Mesenchymal stem cell (in vitro differentiated cells and primary cell): ENCODE data around the gene CALCB.

Source experiments
- DNase-seq: peaks from one replicate; pipeline ENCODE4 v3.0.0-alpha.2; 2013
- H2AFZ ChIP-seq: one replicate; pipeline ENCODE4 v1.6.1; 2013; ENCODE audit warnings: low read depth, mild to moderate bottlenecking, control low read depth, inconsistent platforms, low read length, moderate library complexity
- H2AK5ac ChIP-seq: 2 replicates; pipeline ENCODE4 v1.6.1; 2013; ENCODE audit warnings: low read length, moderate library complexity, mild to moderate bottlenecking, inconsistent platforms; ENCODE audit not compliant: severe bottlenecking
- H2BK120ac ChIP-seq: one replicate; pipeline ENCODE4 v1.6.1; 2013; ENCODE audit warnings: low read depth, mild to moderate bottlenecking, inconsistent platforms, low read length, moderate library complexity
- H2BK12ac ChIP-seq, 2 experiments: one replicate each; pipeline ENCODE4 v1.6.1; 2013; ENCODE audit warnings: inconsistent platforms in 2 of 2, low read length in 2 of 2, mild to moderate bottlenecking in 2 of 2, moderate library complexity in 2 of 2, control low read depth in 1 of 2
- H2BK15ac ChIP-seq: one replicate; pipeline ENCODE4 v1.6.1; 2013; ENCODE audit warnings: mild to moderate bottlenecking, low read depth, inconsistent platforms; ENCODE audit not compliant: poor library complexity, severe bottlenecking
- H2BK5ac ChIP-seq: 2 replicates; pipeline ENCODE4 v1.6.1; 2013; ENCODE audit warnings: low read depth, mild to moderate bottlenecking, low read length, control low read depth, inconsistent platforms; ENCODE audit not compliant: poor library complexity, severe bottlenecking
- H3K14ac ChIP-seq, 2 experiments: one replicate each; pipeline ENCODE4 v1.6.1; 2013; ENCODE audit warnings: inconsistent platforms in 2 of 2, low read length in 2 of 2, control low read depth in 1 of 2, mild to moderate bottlenecking in 1 of 2, moderate library complexity in 1 of 2
- H3K18ac ChIP-seq, 2 experiments: one replicate each; pipeline ENCODE4 v1.6.1; 2013; ENCODE audit warnings: inconsistent platforms in 2 of 2, low read length in 2 of 2, control low read depth in 1 of 2, low read depth in 1 of 2, mild to moderate bottlenecking in 1 of 2
- H3K23ac ChIP-seq, 2 experiments: one replicate each; pipeline ENCODE4 v1.6.1; 2013; ENCODE audit warnings: inconsistent platforms in 2 of 2, low read length in 2 of 2, mild to moderate bottlenecking in 2 of 2, moderate library complexity in 2 of 2, control low read depth in 1 of 2
- H3K27ac ChIP-seq: 2 replicates; pipeline ENCODE4 v1.5.1; 2013; ENCODE audit warnings: mild to moderate bottlenecking, moderate library complexity, low read length, control low read depth, inconsistent platforms; ENCODE audit not compliant: poor library complexity, severe bottlenecking
- H3K27me3 ChIP-seq, 2 experiments: 2 replicates each; pipeline versions ENCODE4 v1.6.1 to v1.7.0; 2013; ENCODE audit warnings: low read length in 2 of 2, mild to moderate bottlenecking in 2 of 2, moderate library complexity in 2 of 2, control low read depth in 1 of 2, inconsistent platforms in 1 of 2; ENCODE audit not compliant: control insufficient read depth in 1 of 2, insufficient read depth in 1 of 2
- H3K36me3 ChIP-seq, 2 experiments: 2 replicates each; pipeline versions ENCODE4 v1.6.1 to v1.7.0; 2013; ENCODE audit warnings: low read length in 2 of 2, control low read depth in 1 of 2, inconsistent platforms in 1 of 2, low read depth in 1 of 2, mild to moderate bottlenecking in 1 of 2; ENCODE audit not compliant: insufficient read depth in 2 of 2, control insufficient read depth in 1 of 2
- H3K4ac ChIP-seq, 2 experiments: one replicate each; pipeline ENCODE4 v1.6.1; 2013; ENCODE audit warnings: inconsistent platforms in 2 of 2, low read length in 2 of 2, mild to moderate bottlenecking in 2 of 2, moderate library complexity in 2 of 2, control low read depth in 1 of 2, low read depth in 1 of 2
- H3K4me1 ChIP-seq: 2 replicates; pipeline ENCODE4 v1.6.1; 2013; ENCODE audit warnings: low read depth, low read length, control low read depth; ENCODE audit not compliant: control insufficient read depth, insufficient read depth
- H3K4me2 ChIP-seq: 2 replicates; pipeline ENCODE4 v1.6.1; 2013; ENCODE audit warnings: low read length, mild to moderate bottlenecking, inconsistent platforms; ENCODE audit not compliant: poor library complexity, severe bottlenecking
- H3K4me3 ChIP-seq, 2 experiments: 2 replicates each; pipeline versions ENCODE4 v1.5.1 to v1.7.0; 2013; ENCODE audit warnings: low read length in 2 of 2, mild to moderate bottlenecking in 2 of 2, control low read depth in 1 of 2, low read depth in 1 of 2; ENCODE audit not compliant: insufficient read depth in 1 of 2
- H3K79me1 ChIP-seq: replicated peaks from 2 replicates; pipeline ENCODE4 v1.6.1; 2013; ENCODE audit warnings: mild to moderate bottlenecking, control low read depth, low read length, inconsistent platforms; ENCODE audit not compliant: poor library complexity, severe bottlenecking
- H3K9ac ChIP-seq: 2 replicates; pipeline ENCODE4 v1.7.0; 2013; ENCODE audit warnings: mild to moderate bottlenecking, low read length, moderate library complexity
- H3K9me3 ChIP-seq: 2 replicates; pipeline ENCODE4 v1.7.0; 2013; ENCODE audit warnings: mild to moderate bottlenecking, low read length; ENCODE audit not compliant: control insufficient read depth
- H4K8ac ChIP-seq: one replicate; pipeline ENCODE4 v1.6.1; 2013; ENCODE audit warnings: inconsistent platforms, mild to moderate bottlenecking, low read length, moderate library complexity
- H4K91ac ChIP-seq: one replicate; pipeline ENCODE4 v1.6.1; 2013; ENCODE audit warnings: mild to moderate bottlenecking, low read length, inconsistent platforms
- WGBS: methylation state at CpG from one replicate; pipeline ENCODE4 v1.1.7; 2013; ENCODE audit warnings: mixed read lengths; 5-methylcytosine and 5-hydroxymethylcytosine counted together

Gene CALCB

DNA sequence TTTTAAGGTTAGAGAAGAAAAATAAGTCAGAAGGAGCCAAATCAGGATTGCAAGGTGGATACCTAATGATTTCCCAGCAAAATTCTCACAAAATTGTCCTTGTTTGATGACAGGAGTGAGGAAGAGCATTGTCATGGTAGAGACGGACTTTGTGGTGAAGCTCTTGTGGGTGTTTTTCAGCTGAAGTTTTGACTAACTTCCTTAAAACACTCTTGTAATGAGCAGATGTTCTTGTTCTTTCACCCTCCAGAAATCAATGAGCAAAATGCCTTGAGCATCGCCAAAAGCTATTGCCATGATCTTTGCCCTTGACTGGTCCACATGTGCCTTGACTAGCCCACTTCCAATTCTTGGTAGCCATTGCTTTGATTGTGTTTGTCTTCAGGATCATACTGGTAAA lies 20.0 kb downstream of the CALCB start:
- WGBS = 100% methylated on average over 1 of the region's 2 CpGs
- Histone ChIP-seq H3K4me1 (no peaks in the 10 kb centered on the region), H3K36me3 (no peaks in the 10 kb centered on the region), H4K8ac (no peak overlapping the region), H3K18ac (no peak overlapping the region), H2BK15ac (no peak overlapping the region), H2AK5ac (no peak overlapping the region), H3K79me1 (no peaks in the 10 kb centered on the region), H3K14ac (no peak overlapping the region), H3K27ac (no peak overlapping the region), H3K4ac (no peak overlapping the region), H3K9ac (no peak overlapping the region), H2AFZ (no peak overlapping the region), H3K9me3 (no peaks in the 10 kb centered on the region), H3K23ac (no peak overlapping the region), H2BK12ac (no peak overlapping the region), H3K4me2 (no peak overlapping the region), H4K91ac (no peak overlapping the region), H3K4me3 (no peak overlapping the region), H2BK120ac (no peak overlapping the region), H3K27me3 (no peaks in the 10 kb centered on the region), H2BK5ac (no peak overlapping the region)
- no peak for DNase-seq

DNA sequence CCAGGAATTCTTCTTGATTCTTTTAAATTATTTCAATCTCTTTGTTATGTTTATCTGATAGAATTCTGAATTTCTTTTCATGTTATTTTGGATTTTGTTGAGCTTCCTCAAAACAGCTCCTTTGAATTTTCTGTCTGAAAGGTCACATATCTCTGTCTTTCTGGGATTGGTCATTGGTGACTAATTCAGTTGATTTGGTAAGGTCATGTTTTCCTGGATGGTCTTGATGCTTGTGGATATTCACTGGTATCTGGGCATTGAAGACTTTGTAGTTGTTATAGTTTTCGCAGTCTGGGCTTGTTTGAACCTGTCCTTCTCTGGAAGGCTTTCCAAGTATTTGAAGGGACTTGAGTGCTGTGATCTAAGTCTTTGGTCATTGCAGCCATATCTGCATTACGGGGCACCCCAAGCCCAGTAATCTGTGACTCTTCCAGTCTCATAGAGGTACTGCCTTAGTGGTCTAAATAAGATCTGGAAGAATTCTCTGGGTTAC lies 22.4 kb downstream of the CALCB start:
- Histone ChIP-seq H4K8ac (no peak overlapping the region), H3K23ac (no peak overlapping the region), H3K9ac (no peak overlapping the region), H3K36me3 (no peaks in the 10 kb centered on the region), H2AK5ac (no peak overlapping the region), H2BK5ac (no peak overlapping the region), H3K79me1 (no peaks in the 10 kb centered on the region), H2BK120ac (no peak overlapping the region), H3K14ac (no peak overlapping the region), H3K4me1 (no peaks in the 10 kb centered on the region), H3K27me3 (peaks cover 0 to 6% of the 10 kb centered on the region in 2 experiments), H2BK15ac (no peak overlapping the region), H3K9me3 (no peaks in the 10 kb centered on the region), H4K91ac (no peak overlapping the region), H3K4ac (no peak overlapping the region), H3K27ac (no peak overlapping the region), H3K4me2 (no peak overlapping the region), H3K18ac (no peak overlapping the region), H3K4me3 (no peak overlapping the region), H2AFZ (no peak overlapping the region), H2BK12ac (no peak overlapping the region)
- WGBS = 97% methylated on average over 2 of the region's 2 CpGs
- DNase-seq = no peak

DNA sequence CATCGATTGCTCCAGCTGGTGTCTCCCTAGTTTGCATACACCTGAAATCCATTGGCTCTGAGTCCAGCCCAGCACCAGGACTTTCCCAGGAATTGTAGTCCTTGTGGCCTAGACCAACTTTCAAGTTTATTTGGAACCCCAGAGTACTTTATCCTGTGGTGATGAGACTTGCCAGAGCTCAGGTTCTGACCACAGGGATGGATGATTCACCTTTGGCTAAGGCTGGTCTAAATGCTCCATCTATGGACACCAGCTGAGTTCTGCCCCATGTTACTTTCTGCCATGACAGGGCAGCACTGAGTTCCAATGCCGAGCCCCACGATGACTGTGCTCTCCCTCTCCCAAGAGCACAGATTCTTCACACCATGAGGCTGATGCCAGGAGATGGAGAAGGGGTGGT lies 24.0 kb downstream of the CALCB start:
- Histone ChIP-seq H3K36me3 (no peaks in the 10 kb centered on the region), H3K79me1 (no peaks in the 10 kb centered on the region), H2BK15ac (no peak overlapping the region), H3K4me3 (no peak overlapping the region), H3K27ac (no peak overlapping the region), H2AFZ (no peak overlapping the region), H4K8ac (no peak overlapping the region), H3K27me3 (peaks cover 0 to 6% of the 10 kb centered on the region in 2 experiments), H3K4me1 (no peaks in the 10 kb centered on the region), H3K9ac (no peak overlapping the region), H2AK5ac (no peak overlapping the region), H2BK120ac (no peak overlapping the region), H3K14ac (no peak overlapping the region), H3K9me3 (no peaks in the 10 kb centered on the region), H3K4me2 (no peak overlapping the region), H3K4ac (no peak overlapping the region), H3K18ac (no peak overlapping the region), H4K91ac (no peak overlapping the region), H3K23ac (no peak overlapping the region), H2BK5ac (no peak overlapping the region), H2BK12ac (no peak overlapping the region)
- WGBS = 80% methylated on average over 1 of the region's 3 CpGs
- DNase-seq = no peak

DNA sequence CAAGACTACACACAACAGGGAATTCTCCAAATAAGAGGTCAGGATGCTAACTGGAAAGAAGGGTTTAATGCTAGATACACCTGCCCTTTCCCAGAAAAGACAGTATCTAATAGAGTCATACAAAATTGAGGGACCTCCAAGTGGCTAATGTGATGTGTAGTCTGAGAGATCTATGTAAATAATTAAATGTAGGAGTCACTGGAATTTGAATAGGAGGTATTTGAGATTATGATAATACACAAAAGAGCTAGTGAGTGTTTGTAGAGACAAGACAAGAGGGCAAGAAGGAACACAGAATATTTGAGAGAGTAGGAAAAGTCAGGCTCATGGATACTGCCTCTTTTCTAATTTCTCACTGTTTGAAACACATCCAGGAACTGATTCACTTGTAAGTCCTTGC lies 25.9 kb downstream of the CALCB start:
- Histone ChIP-seq H2BK120ac (no peak overlapping the region), H3K4me2 (no peak overlapping the region), H3K9ac (no peak overlapping the region), H2AFZ (no peak overlapping the region), H3K27ac (no peak overlapping the region), H3K14ac (no peak overlapping the region), H3K36me3 (no peaks in the 10 kb centered on the region), H2BK5ac (no peak overlapping the region), H2BK15ac (no peak overlapping the region), H3K4me3 (no peak overlapping the region), H3K4ac (no peak overlapping the region), H4K8ac (no peak overlapping the region), H3K27me3 (peaks cover 0 to 6% of the 10 kb centered on the region in 2 experiments), H3K79me1 (no peaks in the 10 kb centered on the region), H3K9me3 (no peaks in the 10 kb centered on the region), H3K4me1 (no peaks in the 10 kb centered on the region), H2AK5ac (no peak overlapping the region), H4K91ac (no peak overlapping the region), H3K18ac (no peak overlapping the region), H2BK12ac (no peak overlapping the region), H3K23ac (no peak overlapping the region)
- no peak for DNase-seq
